H1 (cell line): ENCODE results near the gene XRN2. TPM values are rescaled to one million over a fixed set of nuclear protein-coding genes. Genes with fewer than 3 reads are reported as not detected.

ENCODE experiments used
- CTCF ChIA-PET: fragments of 300-600 bp; sonication (Branson Sonifier 250); formaldehyde crosslinking; loops from one replicate; lab custom pipeline; 2021; ENCODE audit not compliant: partially characterized antibody; lab: Charles Lee
- POLR2A ChIA-PET: fragments of 300-600 bp; sonication (Branson Sonifier 250); formaldehyde crosslinking; loops from one replicate; lab custom pipeline; 2021; ENCODE audit warnings: inconsistent platforms; ENCODE audit not compliant: partially characterized antibody; lab: Charles Lee
- DNase-seq, 2 experiments: peaks; one replicate each; pipeline versions ENCODE4 v3.0.0 to v3.0.0-alpha.2; 2010 to 2022; ENCODE audit warnings: low spot score in 2 of 2, low read depth in 1 of 2, mixed read lengths in 1 of 2
- FAIRE-seq: peaks from 2 replicates; lab custom pipeline; 2011; peaks lifted over from hg19 to GRCh38; lab: Jason Lieb, UNC
- H2AFZ ChIP-seq: 2 replicates; pipeline ENCODE4 v1.8.1; 2012; ENCODE audit warnings: low read length, inconsistent platforms
- H2AK5ac ChIP-seq: 2 replicates; pipeline ENCODE4 v1.6.1; 2013; ENCODE audit warnings: low read depth, low read length
- H2BK120ac ChIP-seq: replicated peaks from 2 replicates; pipeline ENCODE3; 2013; ENCODE audit warnings: low read depth, low read length, inconsistent platforms
- H2BK12ac ChIP-seq: 2 replicates; pipeline ENCODE4 v1.6.1; 2013; ENCODE audit warnings: low read depth, low read length
- H2BK15ac ChIP-seq: 2 replicates; pipeline ENCODE4 v1.6.1; 2013; ENCODE audit warnings: low read length
- H2BK20ac ChIP-seq: 2 replicates; pipeline ENCODE4 v1.6.1; 2013; ENCODE audit warnings: low read length
- H2BK5ac ChIP-seq: 2 replicates; pipeline ENCODE4 v1.6.1; 2013; ENCODE audit warnings: low read depth, low read length
- H3K14ac ChIP-seq: 2 replicates; pipeline ENCODE4 v1.6.1; 2013; ENCODE audit warnings: inconsistent platforms; ENCODE audit not compliant: insufficient read length
- H3K18ac ChIP-seq: 2 replicates; pipeline ENCODE4 v1.6.1; 2013; ENCODE audit warnings: low read length; ENCODE audit errors: extremely low read depth
- H3K23ac ChIP-seq: 2 replicates; pipeline ENCODE4 v1.6.1; 2013; ENCODE audit warnings: inconsistent platforms; ENCODE audit not compliant: insufficient read length
- H3K23me2 ChIP-seq: 2 replicates; pipeline ENCODE4 v1.6.1; 2013; ENCODE audit warnings: low read depth, low read length
- H3K27ac ChIP-seq: 2 replicates; pipeline ENCODE4 v1.6.1; 2011; ENCODE audit warnings: low read depth, low read length, inconsistent platforms
- H3K27me3 ChIP-seq, 4 experiments: replicated peaks in 1 of 4; 1 replicate in 1 of 4; 2 replicates in 3 of 4; pipeline versions ENCODE4 v1.6.1 to v1.8.1; 2011 to 2013; ENCODE audit warnings: low read length in 3 of 4, mild to moderate bottlenecking in 3 of 4, inconsistent platforms in 2 of 4, mixed read lengths in 2 of 4, moderate library complexity in 1 of 4; ENCODE audit not compliant: control insufficient read depth in 3 of 4, insufficient read depth in 3 of 4; ENCODE audit errors: extremely low read depth in 1 of 4
- H3K36me3 ChIP-seq, 4 experiments: 2 replicates each; pipeline versions ENCODE4 v1.6.1 to v1.8.1; 2011 to 2013; ENCODE audit warnings: mild to moderate bottlenecking in 4 of 4, low read length in 3 of 4, moderate library complexity in 2 of 4, control low read depth in 1 of 4, inconsistent platforms in 1 of 4; ENCODE audit not compliant: insufficient read depth in 4 of 4, control insufficient read depth in 2 of 4
- H3K4ac ChIP-seq: replicated peaks from 2 replicates; pipeline ENCODE3; 2013; ENCODE audit warnings: low read length, low read depth, mixed read lengths, inconsistent platforms; ENCODE audit not compliant: insufficient read length
- H3K4me1 ChIP-seq, 4 experiments: replicated peaks in 1 of 4; 1 replicate in 1 of 4; 2 replicates in 3 of 4; pipeline versions ENCODE4 v1.6.1 to v1.8.1; 2011 to 2013; ENCODE audit warnings: low read length in 3 of 4, inconsistent platforms in 2 of 4, mixed read lengths in 1 of 4; ENCODE audit not compliant: insufficient read depth in 4 of 4, control insufficient read depth in 3 of 4
- H3K4me2 ChIP-seq, 2 experiments: 2 replicates each; pipeline versions ENCODE4 v1.6.1 to v1.8.1; 2011 to 2013; ENCODE audit warnings: low read depth in 2 of 2, low read length in 2 of 2, control low read depth in 1 of 2, inconsistent platforms in 1 of 2, mild to moderate bottlenecking in 1 of 2; ENCODE audit not compliant: insufficient read depth in 1 of 2
- H3K4me3 ChIP-seq, 4 experiments: fragments of 200-600, 300-600 bp in 1 of 4; sonication (generic), shearing (Covaris generic), sonication (Bioruptor Twin) in 1 of 4; 2 replicates each; pipeline versions ENCODE4 v1.5.1 to v1.8.1; 2011 to 2016; ENCODE audit warnings: low read length in 4 of 4, low read depth in 3 of 4, control low read depth in 2 of 4, inconsistent platforms in 2 of 4, mild to moderate bottlenecking in 2 of 4, mixed read lengths in 1 of 4, moderate library complexity in 1 of 4; ENCODE audit not compliant: insufficient read depth in 2 of 4; ENCODE audit errors: extremely low read depth in 1 of 4
- H3K56ac ChIP-seq: replicated peaks from 2 replicates; pipeline ENCODE3; 2013; ENCODE audit warnings: low read depth, mild to moderate bottlenecking, mixed read lengths, low read length, inconsistent platforms; ENCODE audit not compliant: insufficient read length
- H3K79me1 ChIP-seq: 2 replicates; pipeline ENCODE4 v1.6.1; 2013; ENCODE audit warnings: low read depth, low read length, control low read depth
- H3K79me2 ChIP-seq, 2 experiments: 2 replicates each; pipeline versions ENCODE4 v1.6.1 to v1.8.1; 2012 to 2013; ENCODE audit warnings: low read length in 2 of 2, mild to moderate bottlenecking in 2 of 2, inconsistent platforms in 1 of 2; ENCODE audit not compliant: insufficient read depth in 2 of 2, control insufficient read depth in 1 of 2
- H3K9ac ChIP-seq, 4 experiments: replicated peaks in 1 of 4; 1 replicate in 1 of 4; 2 replicates in 3 of 4; pipeline versions ENCODE4 v1.6.1 to v1.8.1; 2011 to 2013; ENCODE audit warnings: low read depth in 3 of 4, low read length in 3 of 4, control low read depth in 2 of 4, mild to moderate bottlenecking in 2 of 4, moderate library complexity in 2 of 4, inconsistent platforms in 1 of 4; ENCODE audit errors: extremely low read depth in 1 of 4
- H3K9me3 ChIP-seq, 2 experiments: 2 replicates each; pipeline versions ENCODE4 v1.6.1 to v1.8.1; 2012 to 2013; ENCODE audit warnings: mild to moderate bottlenecking in 2 of 2, moderate library complexity in 2 of 2, control low read depth in 1 of 2, inconsistent platforms in 1 of 2, low read depth in 1 of 2, low read length in 1 of 2, mixed read lengths in 1 of 2; ENCODE audit not compliant: insufficient read depth in 2 of 2
- H4K20me1 ChIP-seq, 2 experiments: replicated peaks in 1 of 2; 2 replicates each; pipeline versions ENCODE3 to v1.8.1; 2011 to 2013; ENCODE audit warnings: inconsistent platforms in 2 of 2, low read length in 2 of 2, mild to moderate bottlenecking in 1 of 2; ENCODE audit not compliant: insufficient read depth in 2 of 2, control insufficient read depth in 1 of 2
- H4K5ac ChIP-seq: 2 replicates; pipeline ENCODE4 v1.6.1; 2013; ENCODE audit warnings: low read length, low read depth, mixed read lengths, inconsistent platforms; ENCODE audit not compliant: insufficient read length
- H4K8ac ChIP-seq: 2 replicates; pipeline ENCODE4 v1.8.0; 2013; ENCODE audit warnings: mild to moderate bottlenecking, moderate library complexity, low read length, inconsistent platforms; ENCODE audit not compliant: insufficient read depth; ENCODE audit errors: extremely low read depth
- H4K91ac ChIP-seq: replicated peaks from 2 replicates; pipeline ENCODE3; 2013; ENCODE audit warnings: low read length, mixed read lengths, inconsistent platforms; ENCODE audit not compliant: insufficient read length
- ASH2L ChIP-seq: fragments of 200-600, 300-600 bp; sonication (generic); IDR thresholded peaks from one replicate; pipeline ENCODE4 v1.7.1; 2017; ENCODE audit warnings: low read length
- CHD1 ChIP-seq: IDR thresholded peaks from 2 replicates; pipeline ENCODE4 v1.6.1; 2012; ENCODE audit warnings: low read depth, low read length, improper control_type of control experiment
- MAFK ChIP-seq: IDR thresholded peaks from 2 replicates; pipeline ENCODE4 v1.6.1; 2012; ENCODE audit warnings: low read depth, mild to moderate bottlenecking, improper control_type of control experiment, low read length
- NANOG ChIP-seq: IDR thresholded peaks from 2 replicates; pipeline ENCODE4 v1.6.1; 2011; ENCODE audit warnings: low read length, low read depth, mild to moderate bottlenecking, inconsistent platforms; ENCODE audit not compliant: insufficient read depth, poor library complexity, severe bottlenecking
- PHF8 ChIP-seq: fragments of 200-600 bp; sonication (generic); conservative IDR thresholded peaks from 2 replicates; pipeline ENCODE4 v1.7.1; 2012; ENCODE audit warnings: low read depth, mild to moderate bottlenecking, inconsistent platforms, low read length, moderate library complexity
- POLR2AphosphoS5 ChIP-seq: IDR thresholded peaks from 2 replicates; pipeline ENCODE4 v1.6.1; 2011; ENCODE audit warnings: low read depth, low read length
- RXRA ChIP-seq: IDR thresholded peaks from 2 replicates; pipeline ENCODE4 v1.6.1; 2011; ENCODE audit warnings: low read depth, mild to moderate bottlenecking, low read length, moderate library complexity; ENCODE audit not compliant: insufficient read depth
- SIN3A ChIP-seq, 2 experiments: IDR thresholded peaks in 1 of 2; conservative IDR thresholded peaks in 1 of 2; 2 replicates each; pipeline ENCODE4 v1.6.1; 2011 to 2012; ENCODE audit warnings: low read length in 2 of 2, improper control_type of control experiment in 1 of 2, low read depth in 1 of 2, mild to moderate bottlenecking in 1 of 2
- SP1 ChIP-seq: IDR thresholded peaks from 2 replicates; pipeline ENCODE4 v1.6.1; 2011; ENCODE audit warnings: low read depth, low read length
- SP2 ChIP-seq: IDR thresholded peaks from 2 replicates; pipeline ENCODE4 v1.6.1; 2012; ENCODE audit warnings: mild to moderate bottlenecking, low read length, inconsistent platforms
- TAF1 ChIP-seq: IDR thresholded peaks from 2 replicates; pipeline ENCODE4 v1.6.1; 2011; ENCODE audit warnings: mild to moderate bottlenecking, low read depth, low read length
- TCF12 ChIP-seq: IDR thresholded peaks from 2 replicates; pipeline ENCODE4 v1.6.1; 2011; ENCODE audit warnings: low read depth, mild to moderate bottlenecking, low read length
- ZNF274 ChIP-seq: IDR thresholded peaks from 2 replicates; pipeline ENCODE4 v1.7.0; 2012; ENCODE audit warnings: low read length, borderline replicate concordance; ENCODE audit errors: extremely low read depth
- WGBS, 2 experiments: shearing (Covaris generic) in 1 of 2; methylation state at CpG; one replicate each; pipeline versions ENCODE4 v1.1.6 to v1.1.7; 2013 to 2015; ENCODE audit warnings: low lambda C conversion rate in 2 of 2, mixed read lengths in 2 of 2, inconsistent platforms in 1 of 2, low coverage in 1 of 2, missing lambda C conversion rate in 1 of 2; ENCODE audit not compliant: insufficient replicate concordance in 2 of 2, insufficient coverage in 1 of 2, insufficient read length in 1 of 2; ENCODE audit errors: extremely low coverage in 1 of 2, missing lambda C conversion rate in 1 of 2; 5-methylcytosine and 5-hydroxymethylcytosine counted together
- polyA plus RNA-seq, 7 experiments: library from polyadenylated mRNA; depleted of rRNA in 3 of 7; stranded (reverse) in 5 of 7; unstranded in 2 of 7; fragments of >200 nt in 5 of 7; fragments of 200-250 nt in 2 of 7; gene quantifications; 1 replicate in 5 of 7; 2 replicates in 1 of 7; 4 replicates in 1 of 7; pipeline versions ENCODE4 v1.2.1 to v1.2.3, GENCODE V29; 2011 to 2013; ENCODE audit warnings: missing spikeins in 2 of 7, mixed read lengths in 2 of 7
- total RNA-seq: library from RNA; stranded (reverse); fragmentation: NEBNext Ultra II Directional; extraction: Animal tissue kit (Norgen Biotek cat#: 25700); gene quantifications from 2 replicates; pipeline ENCODE4 v1.2.1, GENCODE V29; 2021

The XRN2 gene
- total and polyA plus RNA-seq, 2 of the 8 experiments (the other 6 are each of a cell fraction or from before 2014, with no cell fraction given) = 60.3 to 139 TPM

GRCh38 chr20:21360705-21361104 is 57.6 kb downstream of the XRN2 start:
- H3K36me3 ChIP-seq = peaks cover 16 to 66% (median 45%) of the 10 kb centered on the region in 4 experiments
- H4K20me1 ChIP-seq = no peaks in the 10 kb centered on the region
- no peak overlapping the region for H2BK120ac ChIP-seq
- FAIRE-seq = no peak
- no peak overlapping the region for H2BK20ac ChIP-seq
- no peak overlapping the region for H2AFZ ChIP-seq
- H4K8ac ChIP-seq = no peak overlapping the region
- H3K14ac ChIP-seq = no peak overlapping the region
- TF ChIP-seq CHD1 (no peak), TAF1 (no peak), NANOG (no peak), RXRA (no peak), ASH2L (no peak), MAFK (no peak), SP1 (no peak), ZNF274 (no peak), TCF12 (no peak), PHF8 (no peak), SIN3A (conservative IDR thresholded peaks at IDR 0.05 in 1 of 2, IDR thresholded peaks at IDR 0.05 in 1 of 2; ENCODE audit: low read depth in 1 of 2, low read length in 2 of 2) (no peak), SP2 (no peak), POLR2AphosphoS5 (no peak)
- no peak overlapping the region for H3K18ac ChIP-seq
- ChIA-PET POLR2A (interaction anchor here (0.6 kb wide), 1 partner anchor 36 kb away, joined by 3 read pairs; no protein-coding TSS in a partner anchor), CTCF (interaction anchor here (0.9 kb wide), 1 partner anchor 125 kb away, joined by 3 read pairs; no protein-coding TSS in a partner anchor)
- no peak overlapping the region for H2BK5ac ChIP-seq
- H3K4me3 ChIP-seq = no peak overlapping the region
- H3K56ac ChIP-seq = no peak overlapping the region
- H2AK5ac ChIP-seq = no peak overlapping the region
- no peak overlapping the region for H4K5ac ChIP-seq
- H3K4ac ChIP-seq = no peak overlapping the region
- no peaks in the 10 kb centered on the region for H3K79me2 ChIP-seq
- no peak overlapping the region for H3K23ac ChIP-seq
- H3K9ac ChIP-seq = no peak overlapping the region
- H3K23me2 ChIP-seq = no peaks in the 10 kb centered on the region; the same call in 1 of the 2 replicates
- H3K9me3 ChIP-seq = no peaks in the 10 kb centered on the region
- H2BK12ac ChIP-seq = no peak overlapping the region
- no peak overlapping the region for H2BK15ac ChIP-seq
- no peak for DNase-seq
- no peak overlapping the region for H4K91ac ChIP-seq
- H3K79me1 ChIP-seq = no peaks in the 10 kb centered on the region
- 95% methylated on average over 1 of the region's 1 CpG; no CpG with 5 or more reads in 1 of the 2 experiments for WGBS, 2 experiments
- H3K4me1 ChIP-seq = no peaks in the 10 kb centered on the region
- H3K27ac ChIP-seq = no peak overlapping the region
- no peaks in the 10 kb centered on the region for H3K27me3 ChIP-seq
- no peak overlapping the region for H3K4me2 ChIP-seq
